Stomach smooth muscle (tissue), 2 donors: ENCODE results near the gene KCNB1.
A peak's percentile ranks its signal among the peaks of the same experiment; 100 is the strongest.

Experiments used
- H3K27ac ChIP-seq: one replicate; pipeline ENCODE4 v1.7.0; 2013; ENCODE audit warnings: mild to moderate bottlenecking, low read length, inconsistent platforms
- H3K27me3 ChIP-seq, 2 donors: one replicate each; pipeline ENCODE4 v1.7.0; 2013; ENCODE audit warnings: low read length in 2 of 2; ENCODE audit not compliant: insufficient read depth in 2 of 2, control insufficient read depth in 1 of 2
- H3K36me3 ChIP-seq, 2 donors: one replicate each; pipeline ENCODE4 v1.7.0; 2013; ENCODE audit warnings: low read length in 2 of 2; ENCODE audit not compliant: control insufficient read depth in 2 of 2, insufficient read depth in 2 of 2
- H3K4me1 ChIP-seq: one replicate; pipeline ENCODE4 v1.7.0; 2013; ENCODE audit warnings: low read length; ENCODE audit not compliant: control insufficient read depth, insufficient read depth
- H3K4me3 ChIP-seq, 2 donors: one replicate each; pipeline ENCODE4 v1.7.0; 2013; ENCODE audit warnings: low read length in 2 of 2
- H3K9ac ChIP-seq, 2 donors: one replicate each; pipeline ENCODE4 v1.7.0; 2013; ENCODE audit warnings: low read length in 2 of 2, mild to moderate bottlenecking in 1 of 2
- H3K9me3 ChIP-seq, 2 donors: one replicate each; pipeline ENCODE4 v1.7.0; 2013; ENCODE audit warnings: low read length in 2 of 2; ENCODE audit not compliant: control insufficient read depth in 2 of 2
- donor health status: healthy.
- donor health status: Pancreatic carcinoma.

KCNB1 gene

DNA sequence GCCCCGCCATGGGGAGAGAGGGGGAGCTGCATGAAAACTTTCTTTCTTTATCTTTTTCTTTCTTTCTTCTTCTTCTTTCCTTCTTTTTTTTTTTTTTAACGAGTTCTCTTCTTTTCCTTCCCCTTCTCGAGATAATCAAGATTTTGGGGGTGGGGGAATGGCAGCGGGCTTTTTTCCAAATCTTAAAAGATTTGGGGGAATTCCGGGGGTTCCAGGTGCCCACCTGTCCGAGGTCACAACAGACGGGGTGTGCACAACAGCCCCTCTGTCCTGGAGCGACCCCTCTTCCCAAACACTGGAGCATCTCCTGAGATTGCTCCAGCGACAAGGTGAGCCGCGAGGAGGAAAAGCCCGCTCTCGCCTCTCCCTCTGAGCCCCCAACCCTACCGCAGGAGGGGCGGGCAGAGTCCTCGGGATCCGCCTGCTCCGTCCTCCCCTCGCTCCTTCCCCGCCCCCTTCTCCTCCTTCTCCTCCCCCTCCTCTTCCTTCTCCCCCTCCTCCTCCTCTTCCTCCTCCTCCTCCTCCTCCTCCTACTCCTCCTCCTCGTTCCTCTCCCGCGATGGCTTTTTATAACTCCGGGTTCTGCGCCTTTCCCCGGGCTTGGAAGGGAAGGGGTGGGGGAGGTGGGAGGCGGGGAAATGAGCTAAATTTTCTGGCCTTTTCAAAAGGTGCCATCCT, 689 bp upstream of the KCNB1 start:
- H3K4me1 ChIP-seq, result peaks cover 39% of the 10 kb centered on the region
- H3K4me3 ChIP-seq, result peak overlapping the region; percentile 80 to 83
- peaks cover 0 to 3% of the 10 kb centered on the region in 2 donors for H3K36me3 ChIP-seq
- H3K27ac ChIP-seq, result no peak overlapping the region
- H3K9me3 ChIP-seq, result no peaks in the 10 kb centered on the region
- peaks cover 0 to 2% of the 10 kb centered on the region in 2 donors for H3K27me3 ChIP-seq
- H3K9ac ChIP-seq, result peak overlapping the region in 1 of 2 donors; percentile 42

DNA sequence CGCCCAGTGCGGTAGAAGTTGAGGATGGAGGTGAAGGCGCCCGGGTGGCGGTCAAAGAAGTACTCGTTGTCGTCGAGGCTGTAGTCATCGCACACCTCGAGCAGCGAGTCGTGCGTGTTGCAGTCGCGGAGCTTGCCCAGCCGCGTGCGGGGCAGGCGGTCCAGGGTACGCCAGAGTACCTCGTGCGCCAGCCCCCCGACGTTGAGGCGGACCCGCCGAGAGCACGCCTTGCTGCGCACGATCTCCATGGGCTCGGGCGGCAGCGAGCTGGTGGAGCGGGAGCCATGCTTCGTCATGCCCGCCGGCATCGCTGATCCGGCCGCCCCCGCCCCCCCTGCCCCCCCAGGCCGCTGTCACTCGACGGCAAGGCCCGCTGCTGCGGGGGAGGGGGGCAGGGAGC, 295 bp downstream of the KCNB1 start:
- Histone ChIP-seq H3K36me3 (peaks cover 0 to 5% of the 10 kb centered on the region in 2 donors), H3K27me3 (peaks cover 0 to 2% of the 10 kb centered on the region in 2 donors), H3K4me1 (peaks cover 39% of the 10 kb centered on the region), H3K27ac (no peak overlapping the region), H3K4me3 (peak overlapping the region; percentile 80 to 83), H3K9me3 (no peaks in the 10 kb centered on the region), H3K9ac (no peak overlapping the region)

DNA sequence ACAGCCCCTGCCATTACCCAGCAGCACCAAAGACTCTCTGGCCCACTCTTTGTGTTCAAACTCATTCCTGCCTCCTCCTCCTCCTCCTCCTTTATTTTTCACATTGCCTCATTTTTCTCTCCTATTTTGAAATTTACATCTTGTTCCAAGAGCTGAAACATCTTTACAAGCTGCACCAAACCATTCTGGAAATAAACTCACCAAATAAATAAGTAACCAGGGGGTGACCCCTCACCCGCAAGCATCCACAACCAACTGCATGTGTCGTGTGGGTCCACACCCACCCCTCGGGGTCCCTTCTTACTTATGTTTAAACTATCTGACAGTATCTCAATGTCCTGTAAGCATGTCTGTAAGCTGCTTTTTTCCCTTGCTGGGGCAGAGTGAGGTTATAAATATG, 1.4 kb downstream of the KCNB1 start:
- Histone ChIP-seq H3K4me1 (peaks cover 39% of the 10 kb centered on the region), H3K36me3 (peaks cover 0 to 7% of the 10 kb centered on the region in 2 donors), H3K9me3 (no peaks in the 10 kb centered on the region), H3K4me3 (no peak overlapping the region), H3K9ac (no peak overlapping the region), H3K27ac (no peak overlapping the region), H3K27me3 (no peaks in the 10 kb centered on the region)

DNA sequence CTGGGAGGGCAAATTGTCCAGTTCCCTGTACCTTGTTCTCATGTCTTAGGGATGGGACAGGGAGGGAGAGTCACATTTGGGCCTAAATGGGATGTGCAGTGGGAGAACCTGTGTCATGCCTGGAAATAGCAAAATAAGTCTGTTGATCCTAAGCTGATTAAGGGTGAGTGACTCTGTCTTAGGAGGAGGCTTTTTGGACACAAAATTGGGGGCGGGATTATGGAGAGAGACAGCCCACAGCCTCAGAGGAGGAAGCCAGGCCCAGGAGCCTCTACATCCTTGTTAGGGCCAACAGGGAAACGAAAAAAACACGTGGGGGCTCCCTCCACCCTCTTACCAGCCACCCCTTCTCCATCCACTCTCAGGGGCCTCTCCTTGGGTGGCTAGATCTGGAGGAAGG, 2.2 kb downstream of the KCNB1 start:
- Histone ChIP-seq H3K36me3 (peaks cover 0 to 10% of the 10 kb centered on the region in 2 donors), H3K9ac (no peak overlapping the region), H3K27me3 (no peaks in the 10 kb centered on the region), H3K4me1 (peaks cover 39% of the 10 kb centered on the region), H3K9me3 (no peaks in the 10 kb centered on the region), H3K4me3 (no peak overlapping the region), H3K27ac (no peak overlapping the region)

DNA sequence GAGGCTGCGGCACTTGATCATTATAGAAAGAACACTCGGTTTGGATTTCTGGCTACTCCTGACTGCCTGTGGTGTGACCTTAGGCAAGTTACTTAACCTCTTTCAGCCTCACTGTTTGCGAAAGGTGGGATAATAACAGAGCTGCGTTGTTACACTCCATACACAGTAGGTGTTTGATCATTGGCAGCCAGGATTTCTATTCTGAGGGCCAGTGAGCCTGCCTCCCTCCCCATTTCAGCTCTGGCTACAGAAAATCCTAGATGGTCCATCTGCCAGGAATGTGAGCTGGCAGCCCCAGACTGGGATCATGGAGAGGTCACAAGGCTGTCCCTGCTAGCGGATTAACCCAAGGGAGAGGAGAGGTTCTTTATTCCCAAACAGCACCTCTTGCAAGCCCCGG, 2.7 kb downstream of the KCNB1 start:
- Histone ChIP-seq H3K36me3 (peaks cover 0 to 10% of the 10 kb centered on the region in 2 donors), H3K27ac (no peak overlapping the region), H3K4me3 (no peak overlapping the region), H3K4me1 (peaks cover 39% of the 10 kb centered on the region), H3K9ac (no peak overlapping the region), H3K27me3 (no peaks in the 10 kb centered on the region), H3K9me3 (no peaks in the 10 kb centered on the region)

DNA sequence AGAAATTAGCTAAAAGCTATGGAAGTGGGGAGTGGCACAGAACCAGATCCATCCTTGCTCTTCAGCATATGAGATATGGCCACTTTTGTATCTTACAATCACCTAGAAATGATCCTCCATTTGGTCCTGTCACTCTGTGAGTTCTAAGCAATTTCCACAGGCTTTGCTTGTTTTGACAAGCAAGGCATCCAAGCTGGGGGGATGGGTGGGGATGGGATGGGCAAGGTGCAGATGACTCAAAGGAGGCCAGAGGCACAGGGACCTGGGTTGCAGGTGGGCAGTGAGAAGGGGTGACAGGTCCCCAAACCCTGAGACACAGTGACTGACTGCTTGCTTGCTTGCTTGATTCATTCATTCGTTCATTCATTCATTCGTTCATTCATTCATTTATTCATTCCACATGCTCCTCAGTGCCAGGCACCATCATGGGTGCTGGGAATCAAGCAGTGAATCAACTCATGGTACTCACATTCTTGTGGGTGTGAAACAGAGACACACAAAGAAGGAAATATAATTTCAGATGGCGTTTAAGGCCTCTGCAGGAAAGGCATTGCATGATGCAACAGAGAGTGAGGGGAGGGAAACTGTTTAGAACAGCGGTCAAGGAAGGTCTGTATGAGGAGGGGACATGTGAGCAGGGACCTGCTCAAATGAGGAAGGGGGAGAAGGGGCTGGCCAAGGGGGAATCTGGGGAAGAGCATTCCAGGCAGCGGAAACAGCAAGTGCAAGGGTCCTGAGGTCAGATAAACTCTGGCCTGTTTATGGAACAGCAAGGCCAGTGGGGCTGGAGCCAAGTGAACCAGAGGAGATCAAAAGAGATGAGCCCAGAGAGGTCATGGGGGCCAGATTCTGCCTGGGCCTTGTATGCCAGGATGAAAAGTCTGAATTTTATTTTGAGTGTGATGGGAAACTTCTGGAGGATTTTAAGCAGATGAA, 3.4 kb downstream of the KCNB1 start:
- Histone ChIP-seq H3K9ac (no peak overlapping the region), H3K27ac (no peak overlapping the region), H3K36me3 (peaks cover 0 to 13% of the 10 kb centered on the region in 2 donors), H3K27me3 (no peaks in the 10 kb centered on the region), H3K9me3 (no peaks in the 10 kb centered on the region), H3K4me3 (no peak overlapping the region), H3K4me1 (peaks cover 34% of the 10 kb centered on the region)

DNA sequence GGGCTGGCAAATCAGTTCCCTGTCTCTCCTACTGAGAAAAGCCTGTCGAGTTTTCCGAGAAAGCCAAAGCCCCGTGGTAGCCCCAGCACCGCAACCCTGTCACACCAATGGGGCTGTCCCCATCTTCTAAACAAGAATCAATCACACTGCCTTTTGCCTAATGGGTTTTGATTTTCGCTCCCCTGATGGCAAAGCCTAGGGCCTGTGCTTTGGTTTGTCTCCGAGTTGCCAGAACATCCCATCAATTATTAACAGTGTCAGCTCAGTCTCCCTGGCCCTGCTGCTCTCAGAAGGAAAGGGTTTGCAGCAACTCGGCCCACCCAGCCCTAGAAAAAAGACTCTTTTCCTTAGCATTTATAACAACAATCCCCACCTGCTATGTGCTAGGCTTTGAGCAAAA, 4.2 kb downstream of the KCNB1 start:
- Histone ChIP-seq H3K9me3 (no peaks in the 10 kb centered on the region), H3K27ac (no peak overlapping the region), H3K4me1 (peaks cover 28% of the 10 kb centered on the region), H3K36me3 (peaks cover 0 to 13% of the 10 kb centered on the region in 2 donors), H3K9ac (no peak overlapping the region), H3K27me3 (no peaks in the 10 kb centered on the region), H3K4me3 (peak overlapping the region in 1 of 2 donors; percentile 8)

DNA sequence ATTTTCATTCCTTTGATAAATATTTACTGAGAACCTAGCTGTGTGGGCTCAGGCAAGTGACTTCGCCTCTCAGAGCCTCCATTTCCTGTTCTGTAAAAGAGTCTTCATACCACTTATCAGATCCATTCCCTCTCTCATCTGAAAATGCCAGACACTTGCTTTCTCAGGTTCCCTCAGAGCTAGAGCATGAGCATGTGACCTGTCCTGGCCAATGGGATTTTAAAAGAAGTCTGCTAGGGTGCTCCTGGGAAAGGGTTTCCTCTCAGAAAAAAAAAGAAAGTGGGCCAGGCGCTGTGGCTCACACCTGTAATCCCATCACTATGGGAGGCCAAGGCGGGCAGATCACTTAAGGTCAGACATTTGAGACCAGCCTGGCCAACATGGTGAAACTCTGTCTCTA, 5.3 kb downstream of the KCNB1 start:
- Histone ChIP-seq H3K9ac (no peak overlapping the region), H3K4me3 (no peak overlapping the region), H3K27me3 (no peaks in the 10 kb centered on the region), H3K4me1 (peaks cover 20% of the 10 kb centered on the region), H3K27ac (no peak overlapping the region), H3K36me3 (peaks cover 0 to 15% of the 10 kb centered on the region in 2 donors), H3K9me3 (no peaks in the 10 kb centered on the region)

DNA sequence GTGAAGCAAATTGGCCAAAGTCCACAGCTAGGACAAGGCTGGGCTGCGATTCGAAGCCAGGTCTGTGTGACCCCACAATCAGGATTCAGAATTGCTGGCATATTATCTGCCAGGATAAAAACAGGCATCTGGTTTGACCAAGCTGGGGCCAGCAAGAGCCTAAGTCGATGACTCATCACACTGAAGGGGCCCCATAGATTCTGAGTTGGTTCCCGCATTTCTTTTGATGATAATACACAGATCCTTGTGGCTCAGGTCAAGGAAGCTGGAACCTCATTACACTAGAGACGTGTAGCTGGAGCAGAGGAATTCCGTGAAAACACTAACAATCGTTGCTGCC, 6.5 kb downstream of the KCNB1 start:
- Histone ChIP-seq H3K4me3 (no peak overlapping the region), H3K9me3 (no peaks in the 10 kb centered on the region), H3K36me3 (peaks cover 0 to 11% of the 10 kb centered on the region in 2 donors), H3K27me3 (no peaks in the 10 kb centered on the region), H3K4me1 (peaks cover 11% of the 10 kb centered on the region), H3K27ac (no peak overlapping the region), H3K9ac (no peak overlapping the region)

DNA sequence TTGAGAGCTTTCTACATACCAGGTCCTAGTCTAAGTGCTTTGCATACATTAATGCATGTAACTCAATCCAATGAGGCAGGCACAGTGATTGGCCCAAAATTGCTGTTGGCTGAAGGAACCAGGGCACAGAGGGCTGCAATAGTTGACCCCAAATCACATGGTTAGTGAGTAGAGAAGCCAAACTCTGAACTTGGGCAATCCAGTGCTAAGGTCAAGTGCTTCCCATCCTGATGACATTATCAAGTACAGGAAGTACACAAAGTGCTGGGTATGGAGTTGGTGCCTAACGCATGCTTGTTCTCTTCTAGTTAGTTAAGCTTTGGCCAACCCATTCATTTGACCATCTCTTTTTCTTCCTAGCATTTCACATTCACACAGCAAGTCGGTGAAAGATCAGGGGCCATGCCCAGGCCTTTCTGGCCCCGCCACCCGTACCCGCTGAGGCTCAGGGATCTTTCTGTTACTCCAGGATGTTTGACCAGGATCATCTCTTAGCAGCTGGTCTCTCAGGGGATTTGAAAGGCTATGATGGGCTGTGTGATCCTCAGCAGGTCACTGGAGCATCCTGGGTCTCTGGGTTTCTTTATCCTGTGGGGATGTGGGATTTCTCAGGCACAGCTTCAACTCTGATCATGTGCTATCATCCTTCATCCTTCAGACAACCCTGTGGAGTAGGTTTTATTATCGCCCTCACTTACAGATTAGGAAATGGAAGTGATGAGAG, 7.0 kb downstream of the KCNB1 start:
- peaks cover 8% of the 10 kb centered on the region for H3K4me1 ChIP-seq
- no peaks in the 10 kb centered on the region for H3K9me3 ChIP-seq
- no peak overlapping the region for H3K27ac ChIP-seq
- peaks cover 0 to 13% of the 10 kb centered on the region in 2 donors for H3K36me3 ChIP-seq
- no peak overlapping the region for H3K9ac ChIP-seq
- H3K27me3 ChIP-seq, result no peaks in the 10 kb centered on the region
- no peak overlapping the region for H3K4me3 ChIP-seq
